HG02763 (cell line): Measurements from ENCODE around the gene HDAC7.

ENCODE experiments used
- ATAC-seq: cut with Tn5 transposase; IDR thresholded peaks from one replicate; pipeline ENCODE4 v1.9.1; 2021; ENCODE audit warnings: mild to moderate bottlenecking, moderate library complexity; ENCODE audit not compliant: unreplicated experiment

Gene HDAC7

DNA sequence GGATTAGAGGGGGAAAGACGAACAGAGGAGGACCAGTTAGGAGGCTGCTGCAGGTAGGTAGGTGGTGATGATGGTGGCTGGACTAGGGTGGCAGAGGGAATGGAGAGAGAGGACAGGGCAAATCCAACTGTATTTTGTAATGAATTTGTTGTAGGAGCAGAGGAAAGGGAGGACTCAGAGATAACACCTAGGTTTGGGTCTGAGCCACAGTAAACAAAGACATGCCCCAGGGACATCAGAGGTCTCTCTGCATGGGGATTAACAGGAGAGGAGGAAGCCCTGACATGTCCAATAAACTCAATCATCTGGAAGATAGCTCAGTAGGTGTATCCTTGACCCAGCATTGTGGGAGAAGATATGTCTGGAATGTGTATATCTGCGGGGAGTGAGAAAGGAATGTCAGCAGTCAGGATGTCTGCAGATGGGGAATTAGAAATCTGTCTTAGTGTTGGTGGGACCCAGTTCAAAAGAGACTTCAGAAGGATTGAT lies 51.3 kb downstream of the HDAC7 start:
- no peak for ATAC-seq

- ATAC-seq = no peak
Observed at GRCh38 chr12:47767216-47767724, 52.4 kb downstream of the HDAC7 start.

DNA sequence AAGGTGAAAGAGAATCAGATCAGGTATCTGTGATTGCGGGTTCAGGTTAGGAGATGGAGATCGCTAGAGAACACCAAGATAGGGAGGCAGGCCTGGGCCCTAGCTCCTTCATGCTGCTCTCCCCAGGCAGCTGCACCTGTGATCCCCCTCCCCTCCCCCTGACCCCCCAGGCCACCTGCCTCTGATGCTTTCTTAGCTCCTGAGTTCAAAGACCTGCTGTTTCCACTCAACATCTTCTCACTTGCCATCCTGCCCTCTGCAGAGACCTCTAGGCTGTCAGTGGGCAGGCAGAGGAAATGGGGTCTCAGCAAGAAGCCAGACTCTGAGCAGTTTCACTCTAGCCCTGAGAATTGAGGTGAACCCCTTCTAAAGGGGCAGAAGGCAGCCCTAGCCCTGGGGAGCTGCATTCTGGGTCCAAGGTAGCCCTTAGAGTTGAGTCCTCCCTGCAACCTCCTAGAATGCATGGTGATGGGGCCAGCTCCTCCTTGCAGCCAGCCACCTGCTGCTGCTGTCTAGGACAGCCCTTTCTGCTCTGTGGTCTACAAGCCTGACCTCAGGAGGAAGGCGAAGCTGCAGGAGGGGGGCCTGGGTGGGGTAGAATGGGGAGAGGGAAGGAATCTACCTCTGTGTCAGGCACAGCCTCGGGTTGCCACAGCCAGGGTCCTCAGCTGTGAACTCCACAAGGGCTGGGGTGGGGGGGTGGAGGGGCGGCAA lies 53.0 kb downstream of the HDAC7 start:
- no peak for ATAC-seq

DNA sequence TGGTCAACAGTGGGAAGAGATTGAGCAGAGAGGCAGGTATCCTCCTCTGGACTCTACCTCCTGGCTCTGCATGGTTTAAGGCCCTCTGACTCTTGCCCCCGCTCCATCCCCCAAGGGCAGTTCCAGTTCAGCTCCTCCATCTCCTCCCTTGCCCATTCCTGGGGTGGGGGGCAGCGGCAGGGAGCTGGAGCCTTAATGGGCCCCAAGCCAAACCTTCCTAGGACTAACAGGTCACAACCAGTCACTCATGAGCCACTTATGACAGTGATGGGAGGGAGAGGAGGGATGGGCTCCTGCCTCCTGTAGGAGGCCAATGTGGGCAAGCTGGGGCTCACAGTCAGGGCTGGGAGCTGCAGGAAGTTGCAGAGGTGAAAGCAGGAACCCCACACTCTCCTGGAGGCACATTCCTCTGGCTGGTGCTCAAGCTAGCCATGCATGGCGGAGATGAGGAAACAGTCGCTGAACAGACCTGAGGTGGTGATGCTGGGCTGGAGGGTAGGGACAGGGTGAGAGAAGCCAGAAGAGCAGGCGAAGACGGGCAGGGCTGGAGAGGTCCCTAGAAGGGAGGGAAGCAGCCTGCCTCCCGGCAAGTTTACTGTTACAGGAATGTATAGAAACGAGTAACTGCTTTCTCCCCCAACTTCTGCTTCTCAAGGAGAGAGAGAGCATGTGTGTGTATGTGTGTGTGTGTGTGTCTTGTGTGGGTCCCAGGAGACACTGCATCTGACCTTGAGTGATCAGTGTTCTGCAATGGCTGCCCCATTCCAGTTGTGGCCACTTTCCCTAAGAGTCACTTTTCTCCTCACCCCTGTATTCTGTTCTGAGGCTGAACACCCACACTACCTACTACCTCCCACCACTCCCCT lies 56.0 kb downstream of the HDAC7 start:
- no peak for ATAC-seq

GRCh38 chr12:47762850-47763465 lies 56.7 kb downstream of the HDAC7 start:
- no peak for ATAC-seq

DNA sequence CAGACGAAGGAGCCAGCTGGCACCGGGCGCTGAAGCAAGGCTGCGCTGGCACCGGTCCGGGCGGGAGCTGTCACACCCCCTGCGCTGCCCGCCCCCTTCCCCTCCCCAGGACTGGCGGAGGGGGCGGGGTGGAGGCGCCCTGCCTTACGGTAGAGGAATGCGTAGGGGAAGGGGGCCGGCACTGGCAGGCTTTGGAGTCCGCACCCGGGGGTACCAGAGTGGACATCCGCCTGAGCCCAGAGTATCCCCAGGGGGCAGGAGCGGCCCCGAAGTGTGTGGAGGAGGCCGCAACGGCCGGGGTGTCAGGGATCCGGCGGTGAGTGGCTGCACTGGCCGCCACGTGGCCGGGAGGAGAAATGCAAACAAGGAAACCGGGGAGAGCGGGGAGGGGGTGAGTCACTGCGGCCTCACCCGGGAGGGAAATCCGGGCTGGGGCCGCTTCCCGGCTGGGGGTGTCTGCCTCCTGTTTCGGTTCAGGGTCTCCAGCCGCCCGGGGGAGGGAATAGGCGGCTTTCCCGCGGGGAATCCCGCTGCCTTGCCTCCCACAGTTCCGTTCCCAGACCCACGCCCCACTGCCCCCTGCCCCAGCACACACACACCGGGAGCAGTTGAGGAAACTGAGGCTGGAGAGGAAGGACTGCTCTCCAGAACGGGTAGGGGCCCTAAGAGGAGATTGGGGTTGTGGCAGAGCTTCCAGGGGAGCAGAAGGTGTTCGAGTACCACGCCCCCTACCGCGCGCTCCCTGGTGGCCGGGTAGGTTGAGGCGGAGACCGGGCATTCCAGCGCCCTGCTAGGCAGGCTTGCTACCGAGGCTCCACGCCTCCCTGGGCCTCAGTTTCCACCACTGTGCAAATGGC lies 60.6 kb downstream of the HDAC7 start, which contains the start of gene RAPGEF3:
RAPGEF3 (minus strand) TSS at position 47 of the 857 bp plus-strand sequence. CDS start 324 bp downstream, outside the sequence.
- ATAC-seq = no peak

DNA sequence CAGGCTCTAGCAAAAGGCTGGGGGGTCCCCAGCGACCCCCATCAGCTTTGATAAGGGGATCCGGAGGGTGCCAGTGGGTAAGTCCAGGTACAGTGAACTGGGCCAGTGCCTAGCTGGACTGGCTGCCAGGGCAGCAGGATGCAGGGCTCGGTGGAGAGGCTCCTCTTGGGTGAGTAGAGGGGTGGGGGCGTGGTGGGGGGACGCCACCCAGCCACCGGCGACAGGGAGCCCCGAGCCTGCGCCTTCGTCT lies 61.2 kb downstream of the HDAC7 start:
- no peak for ATAC-seq

DNA sequence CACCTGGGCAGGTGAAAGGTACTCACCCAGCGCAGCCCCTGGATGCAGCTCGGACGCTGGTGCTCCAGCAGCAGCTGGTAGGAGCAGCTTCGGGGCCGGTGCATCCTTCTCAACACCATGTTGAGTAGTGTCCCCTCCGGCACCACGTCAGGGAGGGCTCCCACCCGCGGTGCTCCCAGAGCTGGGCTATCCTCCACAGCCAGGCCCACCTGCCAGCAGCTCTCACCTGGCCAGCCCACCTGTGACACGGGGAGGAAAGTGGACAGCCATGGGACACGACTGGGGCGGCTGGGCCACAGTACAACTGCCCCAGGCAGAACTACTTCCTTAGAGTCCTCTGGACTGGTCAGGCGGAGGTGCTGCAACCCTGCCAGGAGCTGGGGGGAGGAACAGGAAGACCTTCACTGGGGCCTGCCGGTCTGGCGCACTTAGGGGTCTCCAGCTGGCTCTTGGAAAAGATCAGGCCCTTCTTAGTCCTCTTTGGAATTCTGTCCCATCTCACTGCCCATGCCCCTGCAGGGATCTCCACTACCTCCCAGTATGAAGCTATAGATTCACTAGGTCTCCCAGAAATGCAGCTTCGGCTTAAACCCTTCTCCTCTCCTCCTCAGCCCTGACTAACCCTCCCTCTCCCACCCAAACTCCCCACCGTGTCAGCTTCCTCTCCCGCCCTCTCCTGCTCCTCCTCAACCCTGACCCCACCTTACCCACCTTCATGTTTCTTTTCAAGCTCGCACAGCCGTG lies 61.7 kb downstream of the HDAC7 start:
- ATAC-seq = no peak

DNA sequence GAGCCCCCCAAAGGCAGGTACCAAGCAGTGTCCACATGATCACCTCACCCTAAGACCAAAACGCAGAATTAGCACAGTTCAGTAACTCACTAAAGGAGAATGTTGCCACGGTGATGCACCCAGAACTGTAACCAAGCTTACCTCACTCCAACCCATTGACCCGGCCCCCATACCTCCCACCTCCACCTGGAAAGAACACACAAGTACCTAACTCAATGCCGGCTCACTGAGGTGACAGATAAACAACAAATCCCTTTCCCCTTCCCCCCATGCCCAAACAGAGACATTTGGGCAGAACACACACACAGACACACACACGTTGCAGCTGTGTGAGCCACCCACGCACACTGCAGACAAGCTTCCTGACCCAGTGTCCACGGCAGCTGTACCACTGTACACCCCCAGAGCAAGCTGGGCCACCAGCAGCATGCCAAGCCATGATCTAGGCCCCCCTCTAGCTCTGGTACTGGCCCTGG lies 62.3 kb downstream of the HDAC7 start:
- no peak for ATAC-seq

GRCh38 chr12:47755655-47756562 lies 63.8 kb downstream of the HDAC7 start:
- peak; percentile 73 for ATAC-seq

DNA sequence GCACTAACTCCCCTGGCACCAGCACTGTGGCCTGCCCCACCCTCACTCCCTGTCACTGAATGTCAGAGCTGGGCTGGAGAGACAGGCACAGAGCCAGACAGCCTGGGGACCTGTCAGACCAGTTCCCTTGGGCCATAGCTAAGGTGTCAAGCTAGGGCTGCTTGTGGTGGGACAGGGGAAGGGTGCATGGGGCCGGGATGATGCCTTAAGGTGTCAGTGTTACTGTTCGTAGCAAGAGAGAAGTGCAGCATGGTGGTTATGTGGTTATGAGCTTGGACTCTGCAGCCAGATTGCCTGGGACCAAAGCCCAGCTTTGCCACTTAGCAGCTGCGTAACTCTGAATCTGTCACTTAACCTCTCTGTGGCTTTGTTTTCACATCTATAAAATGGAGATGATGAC lies 64.8 kb downstream of the HDAC7 start:
- ATAC-seq = no peak

- no peak for ATAC-seq
Observed at GRCh38 chr12:47754126-47754525, 65.6 kb downstream of the HDAC7 start.

- ATAC-seq = no peak
Observed at GRCh38 chr12:47753021-47754001, 66.4 kb downstream of the HDAC7 start.

GRCh38 chr12:47752552-47752951 lies 67.2 kb downstream of the HDAC7 start:
- ATAC-seq = no peak

DNA sequence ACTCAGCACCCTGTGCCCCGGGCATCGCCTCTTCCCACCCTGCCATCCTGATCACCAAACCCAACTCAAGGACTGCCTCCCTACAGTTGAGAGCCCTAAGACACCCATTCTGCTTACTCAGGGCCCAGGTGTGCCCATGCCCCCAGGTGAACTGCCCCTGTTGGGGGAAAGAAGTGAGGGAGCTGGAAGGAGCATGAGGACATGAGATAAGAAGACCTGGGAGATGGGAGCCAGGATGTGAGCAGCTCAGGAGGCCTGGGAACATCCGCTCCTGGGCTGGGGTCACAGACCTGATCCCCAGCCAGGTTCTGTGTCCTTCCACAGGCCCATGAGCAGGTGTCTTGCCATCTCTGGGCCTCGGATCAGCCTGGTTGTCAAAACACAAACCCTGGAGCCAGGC lies 67.6 kb downstream of the HDAC7 start:
- no peak for ATAC-seq

DNA sequence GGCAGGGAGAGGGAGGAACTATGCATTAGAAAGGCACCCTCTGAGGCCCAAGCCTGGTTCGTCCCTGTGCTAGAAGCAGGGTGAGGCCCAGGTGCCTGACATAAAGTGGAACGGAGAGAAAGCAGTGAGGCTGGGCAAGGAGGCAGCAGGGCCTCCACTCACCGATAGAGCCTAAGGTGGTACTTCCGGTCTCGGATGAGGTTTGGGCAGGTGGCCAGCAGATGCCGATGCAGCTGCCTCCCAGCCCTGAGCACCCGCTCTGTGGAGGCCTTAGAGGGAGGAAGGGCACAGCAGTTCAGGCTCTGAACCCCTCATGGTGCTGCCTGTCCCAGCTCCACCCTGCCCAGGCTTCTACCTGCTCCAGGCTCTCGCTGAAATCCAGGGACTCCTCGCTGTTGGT lies 68.1 kb downstream of the HDAC7 start:
- ATAC-seq = no peak

- ATAC-seq = no peak
Observed at GRCh38 chr12:47750916-47751470, 68.7 kb downstream of the HDAC7 start.
